ENCODE measurements around the gene AFAP1.

GRCh38 chr4:7731437-7731836 lies 208.2 kb downstream of the AFAP1 start:
- no peak for TF ChIP-seq CTCF (IDR thresholded peaks at IDR 0.05)
- no peak for TF ChIP-seq POLR2A (IDR thresholded peaks at IDR 0.05)

Data from esophagus squamous epithelium (tissue), 4 donors.